ENCODE measurements around the gene PECR. TPM values are rescaled to one million over a fixed set of nuclear protein-coding genes. Genes with fewer than 3 reads are reported as not detected.

The PECR gene
- total RNA-seq, 2 experiments from 2014 or later: 2.3 to 5.3 TPM

GRCh38 chr2:216014006-216014405 lies 67.6 kb downstream of the PECR start:
- Histone ChIP-seq H3K4me2 (ENCODE audit: low read length) (peak overlapping the region; percentile 87), H3K27ac (ENCODE audit: low read depth, low read length, poor library complexity, severe bottlenecking) (no peak overlapping the region), H4K20me1 (ENCODE audit: insufficient read depth, low read length) (no peaks in the 10 kb centered on the region), H3K4me3 (ENCODE audit: low read depth, low read length, poor library complexity, severe bottlenecking) (peak overlapping the region; percentile 81), H2AFZ (ENCODE audit: low read length) (peak overlapping the region; percentile 70), H3K4me1 (ENCODE audit: insufficient read depth, low read length, poor library complexity, severe bottlenecking) (peaks cover 56% of the 10 kb centered on the region), H3K36me3 (ENCODE audit: insufficient read depth, low read length) (no peaks in the 10 kb centered on the region), H3K9me2 (ENCODE audit: insufficient read depth, low read length) (no peaks in the 10 kb centered on the region), H3K9me3 (ENCODE audit: low read length) (no peaks in the 10 kb centered on the region; the same call in 1 of the 2 replicates), H3K79me2 (ENCODE audit: insufficient read depth, low read depth, low read length) (peaks cover 16% of the 10 kb centered on the region; the same call in 1 of the 2 replicates)
- DNase-seq (ENCODE audit: low spot score): no peak
- intact Hi-C loops (cut with micrococcal nuclease; ENCODE audit: unreplicated experiment): loop anchor here (5.0 kb wide), 1 partner anchor 702 kb away; the partner anchor contains the start of gene ATIC
- CTCF ChIA-PET (ENCODE audit: unreplicated experiment): no interaction called here
- BruUV-seq (replicated peaks): no TSS peak
- TF ChIP-seq, protein P1, sequence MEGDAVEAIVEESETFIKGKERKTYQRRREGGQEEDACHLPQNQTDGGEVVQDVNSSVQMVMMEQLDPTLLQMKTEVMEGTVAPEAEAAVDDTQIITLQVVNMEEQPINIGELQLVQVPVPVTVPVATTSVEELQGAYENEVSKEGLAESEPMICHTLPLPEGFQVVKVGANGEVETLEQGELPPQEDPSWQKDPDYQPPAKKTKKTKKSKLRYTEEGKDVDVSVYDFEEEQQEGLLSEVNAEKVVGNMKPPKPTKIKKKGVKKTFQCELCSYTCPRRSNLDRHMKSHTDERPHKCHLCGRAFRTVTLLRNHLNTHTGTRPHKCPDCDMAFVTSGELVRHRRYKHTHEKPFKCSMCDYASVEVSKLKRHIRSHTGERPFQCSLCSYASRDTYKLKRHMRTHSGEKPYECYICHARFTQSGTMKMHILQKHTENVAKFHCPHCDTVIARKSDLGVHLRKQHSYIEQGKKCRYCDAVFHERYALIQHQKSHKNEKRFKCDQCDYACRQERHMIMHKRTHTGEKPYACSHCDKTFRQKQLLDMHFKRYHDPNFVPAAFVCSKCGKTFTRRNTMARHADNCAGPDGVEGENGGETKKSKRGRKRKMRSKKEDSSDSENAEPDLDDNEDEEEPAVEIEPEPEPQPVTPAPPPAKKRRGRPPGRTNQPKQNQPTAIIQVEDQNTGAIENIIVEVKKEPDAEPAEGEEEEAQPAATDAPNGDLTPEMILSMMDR (conservative IDR thresholded peaks at IDR 0.05; ENCODE audit: low read length): no peak
- no peak for TF ChIP-seq EZH2phosphoT487 (IDR thresholded peaks at IDR 0.05; ENCODE audit: borderline replicate concordance, low read depth, low read length)
- POLR2A ChIA-PET: no interaction called here

GRCh38 chr2:216013080-216013909 lies 68.3 kb downstream of the PECR start, which contains the start of gene MREG:
Gene MREG (minus strand): TSS chr2:216013551. CDS start chr2:216013327, 224 bp downstream.
- DNase-seq (ENCODE audit: low spot score): peak; percentile 88
- intact Hi-C loops (cut with micrococcal nuclease; ENCODE audit: unreplicated experiment): loop anchor here (5.0 kb wide), 1 partner anchor 701 kb away; the partner anchor contains the start of gene ATIC

More at GRCh38 chr2:216013080-216013909, 68.3 kb downstream of the PECR start, which contains the start of gene MREG:
- Histone ChIP-seq H3K27ac (ENCODE audit: low read depth, low read length, poor library complexity, severe bottlenecking) (peak within 1 kb of the TSS; percentile 23), H3K9me3 (ENCODE audit: low read length) (no peaks in the 10 kb centered on the region), H3K36me3 (ENCODE audit: insufficient read depth, low read length) (no peaks in the 10 kb centered on the region), H3K79me2 (ENCODE audit: insufficient read depth, low read depth, low read length) (peaks cover 16% of the 10 kb centered on the region; the same call in 1 of the 2 replicates), H3K9me2 (ENCODE audit: insufficient read depth, low read length) (no peaks in the 10 kb centered on the region), H3K4me3 (ENCODE audit: low read depth, low read length, poor library complexity, severe bottlenecking) (peak within 1 kb of the TSS; percentile 81), H4K20me1 (ENCODE audit: insufficient read depth, low read length) (no peaks in the 10 kb centered on the region), H3K4me2 (ENCODE audit: low read length) (peak within 1 kb of the TSS; percentile 87), H2AFZ (ENCODE audit: low read length) (peak within 1 kb of the TSS; percentile 77), H3K4me1 (ENCODE audit: insufficient read depth, low read length, poor library complexity, severe bottlenecking) (peaks cover 50% of the 10 kb centered on the region)
- CTCF ChIA-PET (ENCODE audit: unreplicated experiment): no interaction called here
- POLR2A ChIA-PET: interaction anchor here (1.1 to 1.4 kb wide), 2 partner anchors 9 to 27 kb away, joined by 4 to 6 read pairs; no protein-coding TSS in a partner anchor
- no TSS peak for BruUV-seq (replicated peaks)
- TF ChIP-seq, protein P1 (conservative IDR thresholded peaks at IDR 0.05; ENCODE audit: low read length): peak; percentile 75
- no peak for TF ChIP-seq EZH2phosphoT487 (IDR thresholded peaks at IDR 0.05; ENCODE audit: borderline replicate concordance, low read depth, low read length)
